OCI-LY1 (cell line): ENCODE measurements around the gene CMTM7.

ENCODE experiments used
- CTCF ChIP-seq: fragments of 200-600 bp; sonication (generic), shearing (Covaris generic); IDR thresholded peaks from 2 replicates; pipeline ENCODE4 v1.5.1; 2017; ENCODE audit warnings: mild to moderate bottlenecking, antibody characterized with exemption, low read length, moderate library complexity, mixed read lengths
- EZH2 ChIP-seq: fragments of 200-600 bp; sonication (generic), shearing (Covaris generic); IDR thresholded peaks from 2 replicates; pipeline ENCODE4 v1.8.0; 2017; ENCODE audit warnings: borderline replicate concordance, mixed run types, mild to moderate bottlenecking, antibody characterized with exemption, low read length, moderate library complexity, mixed read lengths

- no peak for TF ChIP-seq CTCF
- TF ChIP-seq EZH2, result no peak
These were observed 14.2 kb downstream of the CMTM7 start for GRCh38 chr3:32405711-32406323.
